K562 (cell line): ENCODE results near the gene SLC1A1.

Source experiments
- ELF1 ChIP-seq: fragments of 200-800 bp; sonication (Bioruptor generic); IDR thresholded peaks from 2 replicates; pipeline ENCODE4 v1.6.1; 2016; ENCODE audit warnings: missing genetic modification characterization, missing compliant biosample characterization
- POLR2AphosphoS5 ChIP-seq: IDR thresholded peaks from 2 replicates; pipeline ENCODE4 v1.6.1; 2011; ENCODE audit warnings: mild to moderate bottlenecking, low read depth, low read length, moderate library complexity; ENCODE audit not compliant: control insufficient read depth, insufficient read depth
- RNF2 ChIP-seq: sonication (generic); IDR thresholded peaks from 2 replicates; pipeline ENCODE4 v1.6.1; 2016
- ZNF707 ChIP-seq: fragments of 250-450 bp; sonication (Bioruptor Pico); conservative IDR thresholded peaks from 2 replicates; pipeline ENCODE4 v1.8.0; 2022; ENCODE audit warnings: inconsistent platforms, mild to moderate bottlenecking, moderate library complexity

DNA sequence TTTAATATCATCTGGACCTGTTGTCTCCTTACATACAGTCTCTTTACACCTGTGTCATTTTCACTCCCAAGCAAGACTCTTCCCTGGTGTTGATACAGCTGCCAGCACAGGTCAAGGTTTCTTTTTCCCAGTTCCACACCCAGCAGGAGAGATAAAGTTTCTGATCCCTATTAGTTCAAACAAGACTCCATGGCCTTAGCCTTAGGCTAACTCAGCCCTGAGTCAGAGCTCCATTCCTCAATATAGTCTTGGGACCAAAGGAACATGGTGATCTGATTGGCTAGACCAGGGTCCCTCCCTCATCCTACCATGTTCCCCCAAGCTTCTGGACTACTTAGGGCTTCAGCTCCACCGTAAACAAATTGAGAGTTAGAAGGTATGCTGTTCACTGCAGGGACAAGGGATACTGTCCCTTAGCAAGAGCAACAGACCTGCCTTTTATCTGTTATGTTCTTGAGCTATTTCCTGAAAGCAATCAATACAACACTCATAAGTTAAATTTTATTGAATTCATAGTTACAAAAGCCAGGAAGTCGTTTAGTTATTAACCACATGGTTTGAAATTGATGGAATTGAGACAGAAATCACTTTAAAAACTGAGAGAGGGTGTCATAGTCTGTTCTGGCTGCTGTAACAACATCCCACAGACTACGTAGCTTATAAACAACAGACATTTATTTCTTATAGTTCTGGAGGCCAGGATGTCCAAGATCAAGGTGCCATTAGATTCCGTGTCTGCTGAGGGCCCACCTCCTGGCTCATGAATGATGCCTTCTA is 20.5 kb downstream of the SLC1A1 start:
- TF ChIP-seq POLR2AphosphoS5 (no peak), ZNF707 (no peak), RNF2 (no peak), ELF1 (tag) (no peak)
